ENCODE results near the gene RBKS.
A peak's percentile ranks its signal among the peaks of the same experiment; 100 is the strongest.

Gene RBKS

DNA sequence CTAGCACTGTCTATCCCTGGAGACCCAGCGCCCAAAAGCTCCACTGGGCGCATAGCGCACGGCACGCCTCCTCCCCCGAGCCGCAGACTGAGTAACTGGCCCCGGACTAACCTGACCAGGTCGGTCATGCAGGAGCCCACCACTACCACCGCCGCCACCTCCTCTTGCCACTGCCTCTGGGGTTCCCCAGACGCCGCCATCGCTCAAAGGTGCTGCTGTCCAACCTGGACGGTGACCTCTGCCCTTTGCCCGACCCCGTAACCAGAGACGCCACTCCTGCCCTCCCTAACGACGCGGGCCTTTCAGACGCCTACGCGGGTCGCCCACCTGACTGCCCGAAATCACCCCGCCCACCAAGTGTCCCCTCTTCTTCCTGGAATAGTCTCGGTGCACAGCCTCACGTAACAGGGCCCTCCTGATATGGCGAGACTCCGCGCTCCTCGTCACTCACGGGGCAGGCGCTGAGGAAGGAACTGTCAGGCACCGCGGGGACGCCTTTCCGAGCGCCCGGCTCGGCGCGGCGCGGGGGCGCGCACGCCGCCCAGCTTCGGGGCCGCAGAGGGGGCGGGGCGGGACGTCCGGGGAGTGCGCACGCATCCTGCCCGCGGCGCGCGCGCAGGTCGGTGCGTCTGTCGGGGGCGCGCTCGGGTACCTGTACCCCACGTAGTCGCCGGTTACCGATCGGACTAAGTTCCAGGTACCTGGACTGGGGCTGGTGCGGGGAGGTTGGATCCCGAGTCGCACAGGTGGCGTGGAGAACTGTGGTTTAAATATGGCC, at the start of gene RBKS, which contains the start of gene BABAM2:
Gene RBKS (minus strand): TSS at position 242 of the 778 bp plus-strand sequence. CDS start 42 bp downstream, at position 200.
Gene BABAM2 (plus strand): TSS at position 584 of the 778 bp plus-strand sequence. CDS start 3,828 bp downstream, outside the sequence.
- peak; percentile 74 for DNase-seq (ENCODE audit: low read depth, low spot score)

DNA sequence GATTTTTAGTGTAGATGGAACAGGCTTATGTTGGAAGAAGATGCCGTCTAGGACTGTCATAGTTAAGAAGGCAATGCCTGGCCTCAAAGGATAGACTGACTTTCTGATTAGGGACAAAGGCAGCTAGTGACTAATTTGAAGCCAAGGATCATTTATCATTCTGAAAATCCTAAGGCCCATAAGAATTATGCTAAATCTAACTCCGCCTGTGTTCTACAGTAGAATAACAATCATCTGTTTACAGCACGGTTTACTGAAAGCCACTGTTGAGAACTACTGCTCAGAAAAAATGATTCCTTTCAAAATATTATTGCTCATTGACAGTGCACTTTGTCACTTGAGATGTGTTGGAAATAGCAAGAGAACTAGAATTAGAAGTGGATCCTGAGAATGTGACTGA, 44.8 kb upstream of the RBKS start:
- DNase-seq (ENCODE audit: low read depth, low spot score) = no peak

DNA sequence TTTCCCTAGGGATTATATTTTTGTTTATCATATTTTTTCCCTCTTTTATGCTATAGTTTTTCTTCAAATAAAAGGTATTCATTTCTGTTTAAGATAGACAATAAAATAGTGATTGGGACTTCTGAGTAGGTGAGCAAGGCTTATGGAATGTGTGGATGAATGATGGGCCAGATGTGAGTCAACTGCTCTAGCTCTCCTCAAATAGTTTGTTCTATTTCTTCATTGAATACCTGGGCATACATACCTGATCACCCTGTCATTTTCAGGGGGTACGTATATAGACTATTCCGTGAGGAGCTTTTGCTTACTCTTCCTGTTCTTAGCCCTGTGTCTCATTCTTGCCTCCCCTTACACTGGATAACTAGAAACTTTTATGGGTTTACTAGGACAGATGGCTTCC, 42.2 kb upstream of the RBKS start:
- no peak for DNase-seq (ENCODE audit: low read depth, low spot score)

DNA sequence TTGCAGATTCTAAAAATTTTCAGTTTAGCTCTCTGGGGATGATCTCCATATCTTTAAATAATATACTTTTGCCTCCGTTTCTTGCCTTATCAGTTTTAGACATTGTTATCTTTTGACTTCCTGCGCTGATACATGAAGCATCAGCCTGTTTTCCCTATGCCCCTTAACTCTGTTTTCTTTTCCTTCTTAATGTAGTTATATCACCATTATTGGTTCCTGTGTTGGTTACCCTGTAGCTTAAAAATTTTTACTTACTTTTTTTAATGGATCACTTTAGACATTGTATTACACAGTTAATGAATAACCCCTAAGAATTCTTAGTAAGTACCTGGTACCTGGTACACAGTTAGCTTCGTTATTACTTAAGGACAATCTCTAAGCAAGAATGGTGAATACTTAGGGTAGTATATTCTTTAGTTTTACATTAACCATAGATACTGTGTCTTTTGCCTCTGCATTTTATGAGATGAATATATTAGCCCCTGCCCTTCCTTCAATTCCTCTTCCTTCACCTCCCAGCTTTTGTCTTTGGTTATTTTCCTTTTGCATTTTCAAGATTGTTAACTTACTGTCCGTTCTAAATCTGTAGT, 41.3 kb upstream of the RBKS start:
- DNase-seq (ENCODE audit: low read depth, low spot score) = no peak

DNA sequence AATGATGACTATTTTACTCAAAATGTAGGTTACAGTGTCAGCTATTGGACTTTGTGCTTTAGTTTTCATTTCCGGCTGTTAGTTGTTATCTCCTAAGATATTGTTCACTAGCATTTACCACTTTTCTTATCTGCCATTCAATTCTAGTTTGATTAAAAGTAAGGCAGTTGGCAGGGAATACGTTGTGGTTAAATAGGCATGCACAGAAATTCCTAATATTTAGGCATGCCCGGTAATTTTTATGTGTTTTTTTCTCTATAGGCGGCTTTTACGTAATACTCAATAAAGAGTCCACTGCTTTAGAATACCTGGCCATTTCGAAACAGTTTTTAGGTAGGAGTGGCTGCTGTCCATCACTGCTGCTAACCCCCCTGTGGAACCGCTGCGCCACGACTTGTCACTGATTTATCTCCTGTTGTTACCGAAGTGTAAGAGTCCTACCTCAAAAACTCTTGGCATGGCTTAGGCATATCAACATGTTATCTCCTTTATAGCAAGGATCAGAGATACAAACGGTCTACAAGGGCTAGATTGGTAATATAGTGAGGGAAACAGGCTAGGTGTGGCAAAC, 39.8 kb upstream of the RBKS start:
- DNase-seq (ENCODE audit: low read depth, low spot score) = no peak

DNA sequence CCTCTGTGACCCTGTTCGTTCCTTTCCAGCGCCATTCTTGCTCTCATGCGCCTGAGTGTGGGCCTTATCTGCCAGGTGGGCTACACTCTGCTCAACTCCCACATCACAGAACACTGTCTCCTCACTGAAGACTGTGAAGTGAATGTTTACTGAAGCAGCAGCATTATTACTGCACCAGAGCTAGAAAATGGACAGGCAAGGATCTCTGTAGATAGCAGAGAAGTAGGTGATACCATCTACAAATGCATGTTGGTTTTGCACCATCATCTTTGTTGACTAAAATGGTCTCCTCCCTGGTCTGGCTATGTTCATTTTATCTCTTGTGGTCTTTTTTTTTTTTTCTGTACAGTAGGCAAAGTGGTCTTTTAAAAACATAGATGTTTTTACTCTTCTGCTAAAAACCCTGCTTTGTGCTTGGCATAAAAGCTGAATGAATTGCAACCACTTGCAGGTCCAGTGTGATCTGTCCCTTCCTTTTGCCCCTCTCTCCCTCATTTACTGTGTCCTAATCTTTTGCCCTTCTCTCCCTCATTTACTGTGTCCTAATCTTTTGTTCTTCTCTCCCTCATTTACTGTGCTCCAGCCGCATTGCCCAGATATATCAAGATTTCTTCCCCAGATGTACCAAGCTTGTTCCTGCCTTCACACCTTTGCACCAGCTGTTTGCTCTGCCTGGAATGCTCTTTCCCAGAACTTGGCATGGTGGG, 35.7 kb upstream of the RBKS start:
- DNase-seq (ENCODE audit: low read depth, low spot score) = no peak

DNA sequence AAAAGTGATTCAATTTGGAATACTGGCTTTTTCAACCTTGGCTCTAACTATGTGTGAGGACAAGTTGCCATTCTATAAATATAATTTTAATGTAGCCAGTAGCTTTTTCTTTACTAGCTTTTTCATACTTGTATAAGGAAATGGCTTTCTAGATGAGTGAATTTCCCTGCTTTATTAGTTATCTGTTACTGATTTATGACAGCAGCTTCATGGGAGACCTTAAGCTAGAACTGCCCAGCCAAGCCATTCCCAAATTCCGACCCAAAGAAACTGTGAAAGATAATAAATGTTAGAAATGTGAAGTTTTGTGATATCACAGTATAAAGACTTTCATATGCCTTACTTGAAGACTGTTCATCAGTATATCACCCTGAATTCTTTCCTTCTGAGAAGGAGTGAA, 32.7 kb upstream of the RBKS start:
- DNase-seq (ENCODE audit: low read depth, low spot score) = no peak

DNA sequence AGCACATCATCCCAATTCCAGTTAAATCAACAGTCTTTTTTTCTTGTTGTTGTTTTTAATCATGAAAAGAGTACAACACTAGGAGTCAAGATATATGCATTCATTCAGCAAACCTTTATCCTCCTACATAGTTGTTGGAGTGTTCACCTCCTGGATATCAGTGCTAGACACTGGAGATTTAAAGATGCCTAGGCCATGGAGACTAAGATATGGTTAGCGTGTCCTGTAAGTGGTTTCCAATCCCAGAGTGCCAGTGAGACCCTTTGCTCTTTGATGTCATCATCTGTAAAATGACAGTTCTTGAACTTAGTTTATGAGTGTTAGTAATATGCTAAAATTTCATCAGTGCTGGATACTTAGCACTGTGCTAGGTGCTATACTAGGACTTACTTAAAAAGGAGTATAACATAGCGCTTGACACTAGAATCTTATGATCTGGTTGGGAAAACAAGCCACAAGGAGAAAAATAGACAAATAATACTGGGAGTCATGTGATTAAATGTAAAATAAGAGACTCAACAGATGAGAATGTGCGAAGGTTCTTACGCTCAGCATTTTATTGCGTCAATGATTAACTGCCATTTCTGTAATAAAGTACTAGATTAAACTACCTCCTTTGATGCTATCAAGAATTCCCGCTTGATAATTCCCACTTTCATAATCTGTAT, 31.8 kb upstream of the RBKS start:
- no peak for DNase-seq (ENCODE audit: low read depth, low spot score)

DNA sequence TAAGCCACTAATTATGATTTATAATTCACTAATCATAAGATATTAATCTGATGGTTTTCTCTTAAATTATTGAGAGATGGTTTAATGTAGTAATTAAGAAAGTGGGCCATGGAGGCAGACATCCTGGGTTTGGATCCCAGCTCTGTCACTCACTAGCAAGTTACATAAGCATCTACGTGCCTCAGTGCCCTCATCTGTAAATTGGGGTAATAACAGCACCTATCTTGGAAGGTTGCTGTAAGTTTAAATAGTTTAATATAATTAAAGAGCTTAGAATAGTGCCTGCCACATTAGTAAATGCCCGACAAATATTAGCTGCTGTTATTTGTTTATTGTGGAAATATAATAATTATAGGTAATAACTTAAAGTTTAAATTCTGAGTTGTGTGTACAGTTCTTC, 31.2 kb upstream of the RBKS start:
- no peak for DNase-seq (ENCODE audit: low read depth, low spot score)

DNA sequence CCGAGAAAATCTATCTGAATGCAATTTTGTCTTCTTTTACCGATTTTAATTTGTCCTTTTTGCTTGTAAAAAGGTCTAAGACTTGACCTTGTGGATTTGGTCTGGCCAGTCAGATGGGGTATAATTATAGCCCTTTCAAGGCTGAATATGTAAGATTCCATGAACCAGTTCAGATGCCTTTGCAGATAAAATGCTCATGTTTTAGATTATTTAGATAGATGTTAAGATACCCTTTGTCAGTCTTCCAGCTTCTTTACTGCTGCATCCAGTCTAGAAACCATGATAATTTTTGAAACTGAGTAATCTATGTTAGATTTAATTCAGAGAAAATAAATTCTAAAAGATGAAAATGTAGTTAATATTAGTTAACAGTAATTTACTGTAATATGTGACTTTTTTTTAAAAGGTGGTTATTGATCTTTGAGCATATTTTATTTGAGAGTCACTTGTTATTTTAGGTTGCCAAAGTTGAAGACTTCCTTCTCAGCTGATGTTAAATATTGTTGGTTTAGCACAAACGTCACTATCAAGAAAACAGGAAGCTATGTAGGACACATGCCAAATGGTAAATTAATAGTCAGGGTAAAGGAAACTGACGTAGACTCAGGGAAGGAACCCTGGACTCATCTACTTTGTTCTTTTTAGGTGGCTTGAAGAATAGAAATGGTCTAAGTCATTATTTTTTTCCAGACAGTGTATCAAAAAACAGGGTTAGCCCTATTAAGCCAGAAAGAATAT, 30.1 kb upstream of the RBKS start:
- DNase-seq (ENCODE audit: low read depth, low spot score) = no peak

DNA sequence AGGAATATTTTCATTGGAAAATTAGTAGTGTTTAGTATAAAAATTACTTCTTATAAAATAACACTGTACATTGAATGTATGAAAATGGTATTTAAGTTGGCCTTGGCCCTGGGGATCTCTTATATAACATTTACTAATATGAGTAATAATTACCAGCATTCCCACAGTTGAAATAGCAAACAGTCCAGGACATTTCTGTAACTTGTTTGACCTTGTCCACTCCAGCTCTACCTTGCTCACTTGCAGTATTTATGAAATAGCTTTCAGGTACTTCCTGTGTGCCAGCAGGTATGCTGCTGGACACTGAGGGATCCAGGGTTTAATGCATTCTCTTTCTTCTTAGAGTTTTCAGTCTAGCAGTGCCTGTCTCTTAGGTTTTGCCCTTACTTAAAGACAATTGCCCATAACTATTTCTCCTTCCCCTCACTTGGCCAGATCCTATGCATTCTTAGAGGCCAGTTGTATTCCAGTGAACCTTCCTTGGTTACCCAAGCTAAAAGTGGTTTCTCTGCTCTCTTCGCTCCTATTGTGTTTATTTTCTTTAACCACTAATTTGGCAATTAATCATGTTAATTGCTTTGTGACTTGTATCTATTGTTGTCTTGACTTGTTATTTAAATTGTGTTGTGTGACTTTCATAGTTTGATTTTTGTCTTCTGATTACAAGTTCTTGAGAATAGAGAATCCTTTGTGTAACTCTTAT, 26.3 kb upstream of the RBKS start:
- no peak for DNase-seq (ENCODE audit: low read depth, low spot score)

DNA sequence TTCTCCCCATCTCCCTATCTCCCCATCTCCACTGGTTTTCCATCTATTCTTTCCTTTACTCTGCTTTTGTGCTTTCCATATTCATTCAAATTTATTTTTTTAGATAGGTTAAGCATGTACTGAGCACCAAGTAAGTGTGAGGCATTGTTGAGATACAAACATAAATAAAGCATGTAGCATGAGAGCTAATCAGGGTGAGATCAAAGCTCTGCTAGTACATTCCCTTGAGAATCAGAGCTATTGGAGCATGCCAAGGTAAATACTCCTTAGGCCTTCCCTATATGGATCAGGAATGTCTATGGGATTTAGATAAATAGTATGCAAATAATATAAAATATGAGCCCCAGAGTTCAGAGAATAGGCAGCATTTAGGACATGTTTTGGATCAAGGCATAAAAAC, 25.7 kb upstream of the RBKS start:
- DNase-seq (ENCODE audit: low read depth, low spot score) = no peak

DNA sequence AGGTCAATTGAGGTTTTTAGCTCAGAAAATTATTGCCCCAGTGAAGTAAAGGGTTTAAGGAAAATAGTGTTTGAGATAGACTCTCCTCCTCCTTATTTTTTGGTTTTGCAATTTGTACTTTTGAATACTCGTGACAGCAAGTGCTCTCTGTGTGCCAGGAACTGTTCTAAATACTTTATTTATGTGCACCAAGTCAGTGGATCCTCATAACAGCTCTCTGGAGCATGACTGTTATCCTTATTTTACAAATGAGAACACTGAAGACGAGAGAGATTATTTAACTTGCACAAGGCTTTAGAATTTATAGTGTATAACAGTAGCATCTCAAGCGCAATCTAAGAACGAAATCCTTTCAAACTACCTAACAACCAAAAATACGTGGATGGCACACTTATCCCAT, 25.0 kb upstream of the RBKS start:
- DNase-seq (ENCODE audit: low read depth, low spot score) = no peak

DNA sequence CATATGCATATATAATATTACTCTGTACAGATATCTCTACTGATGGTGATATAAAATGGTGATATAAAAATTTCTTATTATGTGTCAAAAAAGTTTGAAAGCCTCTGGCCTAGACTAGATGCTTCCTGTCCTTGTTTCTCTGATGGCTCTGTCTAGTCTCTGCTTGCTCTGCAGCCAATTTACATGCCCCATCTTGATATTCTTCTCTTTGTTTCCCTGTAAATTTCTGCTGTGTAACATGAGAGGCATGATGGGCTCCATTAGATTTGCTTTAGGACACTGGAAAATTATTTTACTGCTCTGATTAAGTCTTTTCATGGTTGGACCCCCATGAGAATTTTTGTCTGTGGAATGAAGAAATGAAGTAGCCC, 24.6 kb upstream of the RBKS start:
- no peak for DNase-seq (ENCODE audit: low read depth, low spot score)

DNA sequence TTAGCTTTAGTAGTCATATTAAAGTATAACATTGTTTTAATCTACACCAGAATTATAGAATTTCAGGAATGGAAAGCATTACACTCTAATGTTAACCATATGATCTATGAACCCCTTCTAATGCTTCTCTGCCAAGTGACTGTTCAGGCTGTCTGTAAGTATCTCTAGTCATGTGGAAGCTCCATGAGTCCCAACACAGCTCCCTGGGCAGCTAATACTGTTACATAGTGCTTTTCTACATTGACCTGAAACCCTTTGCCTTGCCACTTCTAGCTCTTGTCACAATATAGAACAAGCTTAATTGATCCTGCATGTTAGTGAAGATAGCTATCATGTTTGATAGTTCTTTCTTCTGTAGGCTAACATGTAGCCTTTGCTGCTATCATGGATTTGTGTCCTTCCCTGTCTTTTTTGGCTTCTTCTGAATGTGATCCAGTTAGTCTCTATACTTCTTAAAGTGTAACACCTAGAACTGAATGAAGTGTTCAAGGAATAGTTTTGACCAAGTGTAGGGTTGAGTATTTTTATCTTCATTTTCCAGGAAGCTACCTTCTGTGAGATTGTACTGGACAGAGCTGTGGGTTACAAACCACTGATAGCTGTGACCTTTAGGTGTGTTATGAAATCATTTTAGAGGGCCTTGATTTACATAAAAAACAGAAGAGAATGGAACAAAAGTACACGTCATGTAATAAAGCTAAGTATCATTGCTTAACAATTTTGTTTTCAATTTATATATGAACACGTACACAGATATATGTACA, 24.0 kb upstream of the RBKS start:
- DNase-seq (ENCODE audit: low read depth, low spot score) = no peak

DNA sequence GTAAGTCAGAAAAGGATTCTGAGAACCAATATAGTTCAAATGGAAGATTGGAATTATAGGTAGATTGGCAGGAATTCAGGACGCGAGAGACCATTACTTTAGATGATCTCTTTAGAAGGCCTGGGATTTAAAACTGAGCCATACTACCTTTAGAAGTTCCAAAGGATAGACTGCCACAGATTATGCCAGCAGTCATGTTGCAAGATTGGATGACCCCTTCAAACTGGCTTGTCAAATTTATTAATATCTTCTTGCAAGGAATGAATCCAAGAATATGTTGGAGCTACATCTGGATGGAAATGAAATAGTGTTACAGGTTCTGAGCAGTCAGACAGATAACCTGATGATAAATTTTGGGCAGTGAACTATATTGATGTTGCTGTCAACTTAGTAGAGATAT, 22.3 kb upstream of the RBKS start:
- no peak for DNase-seq (ENCODE audit: low read depth, low spot score)

DNA sequence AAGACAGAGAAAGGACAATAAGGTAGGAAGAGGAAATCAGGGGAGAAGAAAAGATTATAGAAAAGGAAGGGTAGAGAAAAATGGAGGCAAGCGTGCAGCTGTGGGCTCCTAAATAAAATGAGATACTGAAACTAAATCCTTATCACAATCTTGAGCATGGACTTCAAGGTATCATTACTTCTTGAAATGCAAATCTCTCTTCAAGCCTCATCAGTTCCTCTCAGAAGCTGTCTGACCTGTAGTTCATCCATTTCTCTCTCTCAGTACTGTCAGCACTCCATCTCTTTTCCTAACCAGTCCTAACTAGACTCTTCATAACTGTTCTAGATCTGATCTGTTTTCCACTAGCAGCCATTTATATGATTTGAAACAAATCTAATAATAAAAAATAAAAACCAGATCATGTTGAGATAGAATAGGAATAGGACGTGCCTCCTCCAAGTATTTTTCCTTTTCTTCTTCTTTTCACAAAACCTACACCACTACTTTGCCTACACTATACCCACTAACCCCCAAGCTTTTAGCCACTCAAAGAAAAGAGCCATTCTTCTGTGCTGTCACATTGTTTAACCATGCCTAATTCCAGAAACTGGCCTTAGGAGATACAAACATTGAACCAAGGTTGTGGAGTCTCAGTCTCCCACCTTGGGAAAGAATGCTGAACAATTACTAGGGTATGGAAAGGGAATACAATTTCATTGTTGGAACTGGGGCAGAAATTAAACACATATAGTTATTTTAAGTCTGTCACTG, 21.4 kb upstream of the RBKS start:
- DNase-seq (ENCODE audit: low read depth, low spot score) = no peak

DNA sequence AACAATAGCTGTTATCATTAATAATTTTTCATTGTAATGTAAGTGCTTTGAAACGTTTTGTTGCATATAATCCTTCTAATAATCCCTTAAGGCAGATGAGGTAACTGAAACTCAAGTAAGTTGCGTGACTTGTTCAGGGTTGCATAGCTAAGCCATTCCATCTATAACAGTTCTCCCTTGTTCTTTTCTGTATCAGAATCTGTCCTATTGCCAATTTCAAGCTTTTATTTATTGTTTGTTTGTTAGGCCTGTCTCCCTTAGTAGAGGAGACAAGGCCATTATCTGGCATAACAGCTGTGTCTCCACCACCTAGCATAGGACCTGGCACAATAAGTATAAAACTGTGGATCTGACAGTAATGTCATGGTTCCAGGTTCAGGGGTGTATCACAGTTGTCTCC, 19.7 kb upstream of the RBKS start:
- no peak for DNase-seq (ENCODE audit: low read depth, low spot score)

DNA sequence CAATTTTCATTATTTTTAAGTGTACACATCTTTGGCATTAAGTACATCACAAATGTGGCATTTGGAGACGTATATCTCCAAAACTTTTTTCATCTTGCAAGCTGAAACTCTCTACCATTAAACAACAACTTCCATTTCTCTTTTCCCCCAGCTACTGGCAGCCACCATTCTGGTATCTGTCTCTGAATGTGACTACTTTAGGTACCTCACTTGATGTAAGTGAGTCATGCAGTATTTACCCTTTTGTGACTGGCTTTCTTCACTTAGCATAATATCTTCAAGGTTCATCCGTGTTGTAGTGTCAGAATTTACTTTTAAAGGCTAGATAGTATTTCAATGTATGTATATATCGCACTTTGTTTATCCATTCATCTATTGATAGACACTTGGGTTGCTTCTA, 17.4 kb upstream of the RBKS start:
- DNase-seq (ENCODE audit: low read depth, low spot score) = no peak
